ENCODE results near the gene C1orf105.

Gene C1orf105

GRCh38 chr1:172457479-172458130 lies 37.1 kb downstream of the C1orf105 start:
- no peak for DNase-seq (ENCODE audit: low read depth, low spot score)

DNA sequence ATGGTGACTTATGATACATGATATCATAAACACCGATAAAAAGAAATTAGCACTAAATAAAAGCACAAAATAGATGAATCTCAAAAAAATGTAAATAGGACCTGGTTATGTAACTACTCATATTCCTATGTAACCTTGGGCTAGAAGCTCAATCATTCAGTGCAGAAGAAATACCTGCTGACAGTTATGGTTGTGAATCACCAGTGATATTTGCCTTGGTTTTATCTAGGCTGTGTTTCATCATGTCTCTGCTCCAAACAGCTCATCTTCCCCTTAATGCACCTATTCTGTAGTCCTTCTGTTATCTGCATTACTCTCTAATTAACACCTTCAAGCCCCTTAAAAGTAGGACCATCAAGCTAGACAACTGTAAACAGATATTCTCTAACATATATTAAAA lies 39.7 kb downstream of the C1orf105 start:
- no peak for DNase-seq (ENCODE audit: low read depth, low spot score)

GRCh38 chr1:172460887-172461315 lies 40.4 kb downstream of the C1orf105 start:
- no peak for DNase-seq (ENCODE audit: low read depth, low spot score)

- no peak for DNase-seq (ENCODE audit: low read depth, low spot score)
Measured at GRCh38 chr1:172465617-172466016, 45.1 kb downstream of the C1orf105 start.

DNA sequence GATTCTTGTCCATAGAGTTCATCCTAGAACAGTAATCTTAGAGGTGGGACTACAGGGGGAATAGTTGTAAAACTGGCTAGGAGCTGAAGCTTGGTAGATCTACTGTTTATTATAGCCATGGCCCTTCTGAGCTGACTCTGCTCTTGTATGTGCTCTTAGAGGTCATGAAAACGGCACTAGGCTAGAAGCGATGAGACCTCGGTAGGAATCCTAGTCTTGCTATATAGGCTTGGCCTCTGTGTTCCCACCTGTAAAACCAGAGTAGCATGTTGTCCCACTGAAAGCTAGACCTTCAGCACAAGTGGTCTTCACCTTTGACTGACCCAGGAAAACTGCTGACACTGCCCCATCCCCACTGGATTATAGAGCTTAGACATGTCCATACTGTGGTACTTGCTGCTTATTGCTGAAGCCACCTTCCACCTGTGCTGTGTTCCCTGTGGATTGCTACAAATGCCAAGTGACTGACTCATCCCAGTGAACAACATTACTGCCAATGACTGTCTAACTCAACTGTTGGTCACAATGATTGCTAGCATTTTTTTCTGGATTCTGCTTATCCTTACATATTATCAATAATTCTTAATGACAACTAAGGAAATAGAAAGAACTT lies 46.4 kb downstream of the C1orf105 start:
- DNase-seq (ENCODE audit: low read depth, low spot score): no peak

DNA sequence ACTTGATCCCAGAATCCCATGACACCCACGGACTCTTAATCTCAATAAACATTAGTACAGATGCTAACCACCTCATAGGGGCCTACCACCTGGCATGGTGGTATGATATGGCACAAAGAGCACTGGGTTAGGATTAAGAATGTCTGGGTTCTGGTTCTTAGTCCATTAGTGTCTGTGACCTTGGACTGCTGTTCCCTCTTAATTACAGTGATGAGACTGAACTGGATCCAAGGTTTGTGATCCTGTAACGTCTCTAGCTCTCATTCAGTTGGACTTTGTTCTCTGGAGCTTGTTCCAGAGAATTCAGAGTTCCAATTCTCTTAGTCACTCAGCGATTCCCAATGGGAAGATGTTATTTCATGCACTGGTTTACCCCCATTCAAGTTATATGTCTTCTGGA lies 47.0 kb downstream of the C1orf105 start:
- no peak for DNase-seq (ENCODE audit: low read depth, low spot score)

DNA sequence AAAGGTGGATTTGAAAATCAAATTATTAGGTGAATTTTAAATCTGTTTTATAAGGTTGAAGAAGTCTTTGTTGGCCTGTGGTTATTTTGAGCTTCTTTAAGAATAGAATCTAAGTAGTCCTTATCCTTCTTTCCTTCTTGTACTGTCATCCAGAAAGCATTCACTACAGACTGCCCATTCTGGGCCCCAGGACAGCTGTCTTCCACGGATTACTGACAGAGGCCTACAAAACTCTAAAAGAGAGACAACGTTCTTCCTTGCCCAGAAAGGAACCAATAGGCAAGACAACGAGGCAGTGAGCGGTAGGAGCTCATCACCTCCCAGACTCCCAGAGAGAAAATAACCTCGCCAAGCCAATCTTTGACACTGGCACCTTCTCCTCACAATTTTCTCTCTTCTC lies 47.8 kb downstream of the C1orf105 start:
- DNase-seq (ENCODE audit: low read depth, low spot score): no peak

- DNase-seq (ENCODE audit: low read depth, low spot score): no peak
Measured at GRCh38 chr1:172469717-172470116, 49.2 kb downstream of the C1orf105 start.

- no peak for DNase-seq (ENCODE audit: low read depth, low spot score)
Measured at GRCh38 chr1:172470149-172470548, 49.7 kb downstream of the C1orf105 start.

- no peak for DNase-seq (ENCODE audit: low read depth, low spot score)
Measured at GRCh38 chr1:172471666-172472065, 51.2 kb downstream of the C1orf105 start.

- DNase-seq (ENCODE audit: low read depth, low spot score): no peak
Measured at GRCh38 chr1:172472495-172472894, 52.0 kb downstream of the C1orf105 start.

GRCh38 chr1:172473302-172473701 lies 52.8 kb downstream of the C1orf105 start:
- DNase-seq (ENCODE audit: low read depth, low spot score): no peak

GRCh38 chr1:172473842-172474241 lies 53.4 kb downstream of the C1orf105 start:
- no peak for DNase-seq (ENCODE audit: low read depth, low spot score)

- DNase-seq (ENCODE audit: low read depth, low spot score): no peak
Measured at GRCh38 chr1:172476218-172476811, 55.8 kb downstream of the C1orf105 start.

DNA sequence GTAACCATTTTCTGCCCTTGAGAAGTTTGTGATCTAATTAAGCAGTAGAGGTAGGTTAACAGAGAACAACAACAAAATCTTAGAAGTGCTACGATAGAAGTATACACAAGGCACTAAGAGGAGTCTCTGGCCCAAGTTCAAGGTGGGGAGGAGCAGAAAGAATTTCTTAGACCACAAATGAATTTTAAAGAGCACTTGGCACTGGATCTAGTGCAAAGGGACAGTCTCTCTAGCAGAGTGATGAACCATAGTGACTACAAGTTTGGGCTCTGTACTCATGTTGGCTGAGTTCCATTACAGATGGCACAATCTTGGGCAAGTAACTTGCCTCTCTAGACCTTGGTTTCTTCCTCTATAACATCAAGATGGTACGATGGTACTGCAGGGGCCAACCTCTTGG lies 56.7 kb downstream of the C1orf105 start:
- no peak for DNase-seq (ENCODE audit: low read depth, low spot score)

DNA sequence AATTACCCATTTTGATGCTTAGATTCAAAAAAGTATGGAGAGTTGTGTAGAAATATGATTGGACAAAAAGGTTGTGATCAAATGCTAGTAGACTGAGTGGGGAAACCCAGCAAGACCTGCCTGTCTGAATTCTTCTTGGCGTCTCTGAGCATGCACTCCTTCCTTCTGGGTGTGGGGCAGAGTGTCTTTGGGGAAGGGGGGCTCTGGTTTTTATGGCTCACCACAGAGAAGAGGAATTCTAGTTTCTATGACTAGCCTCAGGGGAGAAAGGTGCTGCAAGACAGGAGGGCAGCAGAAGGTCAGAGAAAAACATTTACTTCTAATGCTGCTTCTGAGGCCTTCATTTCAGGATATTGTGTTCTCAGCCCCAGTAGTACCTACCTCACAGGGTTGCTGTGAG lies 57.3 kb downstream of the C1orf105 start:
- DNase-seq (ENCODE audit: low read depth, low spot score): no peak

GRCh38 chr1:172478485-172478884 lies 58.0 kb downstream of the C1orf105 start:
- no peak for DNase-seq (ENCODE audit: low read depth, low spot score)

GRCh38 chr1:172480431-172480830 lies 59.9 kb downstream of the C1orf105 start:
- no peak for DNase-seq (ENCODE audit: low read depth, low spot score)

GRCh38 chr1:172482044-172482443 lies 61.6 kb downstream of the C1orf105 start:
- DNase-seq (ENCODE audit: low read depth, low spot score): no peak

DNA sequence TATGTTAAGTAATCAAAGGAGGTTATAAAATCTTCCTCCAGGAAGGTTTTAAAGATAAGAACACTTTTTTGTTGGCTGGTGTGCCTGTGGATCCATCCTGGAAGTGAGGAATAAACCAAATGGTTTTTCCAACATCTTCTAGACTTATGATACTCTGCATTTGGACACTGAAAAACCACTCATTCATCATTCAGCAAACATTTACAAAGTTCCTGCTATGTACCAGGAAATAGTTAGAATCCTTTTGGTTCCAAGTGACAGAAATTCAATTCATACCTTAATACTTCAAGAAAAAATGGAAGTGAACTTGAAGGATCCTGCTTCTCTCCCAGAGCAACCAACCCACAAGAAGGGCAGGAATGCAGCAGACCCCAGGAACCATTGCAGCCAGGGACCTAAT lies 63.0 kb downstream of the C1orf105 start:
- DNase-seq (ENCODE audit: low read depth, low spot score): no peak

DNA sequence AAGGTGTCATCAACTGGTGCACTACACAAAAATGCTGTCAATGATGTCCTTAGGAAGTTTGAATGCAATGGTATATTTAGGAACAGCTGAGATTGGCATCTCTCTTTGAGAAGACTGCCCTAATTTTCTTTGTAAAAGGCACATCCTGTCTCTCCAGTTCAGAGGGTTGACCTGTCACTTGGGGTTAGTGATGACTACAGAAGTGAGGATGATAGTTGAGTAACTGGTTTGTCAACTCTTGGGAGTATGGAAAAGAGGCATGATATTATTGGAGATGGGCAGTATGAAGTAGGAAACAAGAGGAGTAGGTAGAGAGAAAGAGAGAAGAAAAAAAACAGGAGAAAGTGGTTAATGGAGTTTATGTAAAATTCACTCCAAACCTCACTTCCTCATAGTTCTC lies 63.8 kb downstream of the C1orf105 start:
- no peak for DNase-seq (ENCODE audit: low read depth, low spot score)

DNA sequence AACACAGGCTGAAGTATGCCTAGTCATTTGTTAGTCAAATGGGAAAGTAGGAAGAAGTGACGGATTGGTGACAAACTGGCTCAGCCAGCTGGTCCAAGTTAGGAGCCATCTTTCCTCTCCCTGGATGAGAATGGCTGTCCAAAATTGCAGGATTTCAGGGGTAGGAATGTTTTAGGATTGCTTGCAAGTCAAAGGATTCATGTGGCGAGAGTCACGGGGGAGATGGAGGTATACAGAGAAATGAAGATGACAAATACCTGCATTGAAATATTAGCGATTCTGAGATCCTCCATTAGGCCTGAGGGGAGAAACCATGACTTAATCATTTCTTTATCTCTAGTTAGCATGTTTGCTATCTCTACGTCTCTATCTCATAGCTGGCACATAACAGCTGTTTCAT lies 65.1 kb downstream of the C1orf105 start:
- no peak for DNase-seq (ENCODE audit: low read depth, low spot score)

- no peak for DNase-seq (ENCODE audit: low read depth, low spot score)
Measured at GRCh38 chr1:172486805-172487454, 66.4 kb downstream of the C1orf105 start.

Data from iPS DF 19.7 (cell line).